Stimulated activated CD4-positive, alpha-beta T cell treated with anti-CD3 and anti-CD28 coated beads, Interleukin-2, amount 100 ng/mL, for 4 hours (primary cell): ENCODE data around the gene IGFLR1.
A peak's percentile ranks its signal among the peaks of the same experiment; 100 is the strongest.
"Not testable (repeated sequence)": the region's sequence is repeated elsewhere in the genome, so short reads cannot be mapped to it uniquely, and the experiment has no call there.

Experiments used
- DNase-seq: peaks from one replicate; pipeline ENCODE4 v3.0.0-alpha.2; 2020; ENCODE audit warnings: low read depth

IGFLR1 gene

DNA sequence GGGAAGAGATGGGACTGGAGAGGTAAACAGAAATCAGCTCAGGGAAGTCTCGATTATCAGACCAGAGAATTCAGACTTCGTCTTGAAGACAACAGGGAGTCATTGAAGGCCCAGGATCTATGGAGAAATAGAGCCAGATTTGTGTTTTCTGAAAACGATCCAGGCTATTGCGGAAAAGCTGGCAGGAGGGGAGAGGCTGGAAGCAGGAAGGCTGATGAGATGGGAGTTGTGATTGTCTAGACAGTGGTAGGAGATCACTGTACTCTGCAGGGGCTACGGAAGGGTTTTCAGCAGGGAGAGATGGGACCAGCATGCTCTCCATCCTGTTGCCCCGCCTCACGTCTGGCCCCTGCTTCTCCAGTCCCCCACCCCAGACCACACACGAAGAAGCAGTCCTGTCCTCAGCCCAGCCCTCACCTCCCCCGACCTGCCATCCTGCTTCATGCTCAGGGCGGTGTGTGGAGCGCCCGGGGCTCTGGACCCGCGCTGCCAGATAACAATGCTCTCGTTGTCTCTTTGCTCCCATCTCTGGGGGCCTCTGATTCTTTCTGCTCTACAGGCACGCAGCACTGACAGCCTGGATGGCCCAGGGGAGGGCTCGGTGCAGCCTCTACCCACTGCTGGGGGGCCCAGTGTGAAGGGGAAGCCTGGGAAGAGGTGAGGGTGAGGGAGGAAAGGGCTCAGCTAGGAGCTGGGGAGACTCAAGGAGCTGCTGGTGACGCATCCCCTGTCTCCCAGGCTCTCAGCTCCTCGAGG is 35.0 kb upstream of the IGFLR1 start:
- DNase-seq: no peak

DNA sequence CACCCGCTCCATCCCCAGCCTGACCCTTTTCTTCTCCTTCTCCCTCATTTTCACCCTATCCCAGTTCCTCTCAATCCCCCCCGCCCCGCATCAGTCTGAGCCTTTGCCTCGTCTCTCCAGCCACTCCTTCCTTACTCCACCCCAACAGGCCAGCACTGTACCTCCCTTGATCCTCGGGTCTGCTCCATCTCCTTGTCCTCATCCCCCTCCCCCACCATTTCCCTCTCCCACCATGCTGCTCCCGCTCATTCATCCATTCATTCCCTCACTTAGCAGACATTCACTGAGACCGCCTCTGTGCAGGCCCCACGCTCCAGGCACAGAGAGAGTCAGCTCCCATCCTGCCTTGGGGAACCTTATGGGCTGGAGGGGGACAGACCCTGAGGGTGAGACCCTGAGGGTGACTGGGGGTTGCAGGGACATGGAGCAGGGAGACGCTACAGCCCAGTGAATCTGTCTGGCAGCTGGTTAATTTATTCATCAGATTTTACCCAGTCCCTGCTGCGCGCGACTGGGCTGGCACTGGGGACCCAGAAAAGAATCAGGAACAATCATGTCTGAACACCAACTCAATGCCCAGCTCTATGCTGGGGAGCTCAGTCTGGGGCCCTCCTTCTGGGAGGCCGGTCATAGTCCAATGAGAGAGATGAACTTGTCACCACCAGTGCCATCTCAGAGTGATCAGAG is 34.0 kb upstream of the IGFLR1 start:
- no peak for DNase-seq

DNA sequence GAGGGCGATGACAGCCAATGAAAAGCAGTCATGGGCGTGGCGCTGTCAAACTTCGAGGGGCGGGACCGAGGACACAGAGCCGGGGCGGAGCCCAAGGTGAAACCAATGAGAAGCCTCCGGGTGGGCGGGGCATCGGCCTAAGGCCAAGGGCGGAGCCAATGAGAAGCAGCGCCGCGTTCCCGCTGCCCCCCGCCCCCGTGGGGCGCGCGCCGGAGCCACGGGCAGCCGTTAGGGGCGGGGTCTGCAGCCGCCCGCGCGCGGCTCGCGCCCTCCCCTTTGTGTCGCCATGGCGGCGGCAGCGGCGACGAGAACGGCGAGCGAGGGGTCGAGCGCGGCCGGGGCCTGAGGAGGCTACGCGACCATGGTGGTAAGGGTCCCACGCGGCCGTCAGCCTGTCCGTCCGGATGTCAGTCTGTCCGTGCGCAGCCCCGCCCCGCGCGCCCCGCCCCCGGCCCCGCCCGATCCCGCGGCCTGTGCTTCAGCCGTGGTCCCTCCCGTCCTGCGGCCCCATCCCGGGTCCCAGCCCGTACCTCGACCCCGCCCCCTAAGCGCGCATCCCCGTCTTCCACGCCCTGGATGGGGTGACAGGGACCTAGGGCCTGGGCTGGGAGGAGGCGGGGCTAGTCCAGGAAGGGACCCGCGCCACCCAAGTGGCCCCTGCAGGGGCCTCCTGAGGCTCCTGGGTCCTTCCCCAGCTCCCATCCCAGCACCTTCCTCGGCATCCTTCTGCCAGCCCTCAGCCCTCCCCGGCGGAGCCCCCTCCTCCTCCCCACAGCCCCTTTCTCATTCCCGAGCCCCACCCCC is 33.2 kb upstream of the IGFLR1 start, which contains the start of gene ARHGAP33:
ARHGAP33 (plus strand) TSS at position 267 of the 804 bp plus-strand sequence; CDS start at position 362, 95 bp downstream.
- peak; percentile 98 for DNase-seq

DNA sequence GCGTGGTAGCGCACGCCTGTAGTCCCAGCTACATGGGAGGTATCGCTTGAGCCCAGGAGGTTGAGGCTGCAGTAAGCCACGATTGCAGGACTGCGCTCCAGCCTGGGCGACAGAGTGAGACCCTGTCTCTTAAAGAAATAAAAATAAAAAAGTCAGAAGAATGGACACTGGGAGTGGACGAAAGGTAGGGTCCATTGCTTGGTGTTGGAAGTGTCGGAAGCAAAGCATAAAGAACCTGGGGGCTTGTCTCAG is 32.7 kb upstream of the IGFLR1 start:
- no peak for DNase-seq

DNA sequence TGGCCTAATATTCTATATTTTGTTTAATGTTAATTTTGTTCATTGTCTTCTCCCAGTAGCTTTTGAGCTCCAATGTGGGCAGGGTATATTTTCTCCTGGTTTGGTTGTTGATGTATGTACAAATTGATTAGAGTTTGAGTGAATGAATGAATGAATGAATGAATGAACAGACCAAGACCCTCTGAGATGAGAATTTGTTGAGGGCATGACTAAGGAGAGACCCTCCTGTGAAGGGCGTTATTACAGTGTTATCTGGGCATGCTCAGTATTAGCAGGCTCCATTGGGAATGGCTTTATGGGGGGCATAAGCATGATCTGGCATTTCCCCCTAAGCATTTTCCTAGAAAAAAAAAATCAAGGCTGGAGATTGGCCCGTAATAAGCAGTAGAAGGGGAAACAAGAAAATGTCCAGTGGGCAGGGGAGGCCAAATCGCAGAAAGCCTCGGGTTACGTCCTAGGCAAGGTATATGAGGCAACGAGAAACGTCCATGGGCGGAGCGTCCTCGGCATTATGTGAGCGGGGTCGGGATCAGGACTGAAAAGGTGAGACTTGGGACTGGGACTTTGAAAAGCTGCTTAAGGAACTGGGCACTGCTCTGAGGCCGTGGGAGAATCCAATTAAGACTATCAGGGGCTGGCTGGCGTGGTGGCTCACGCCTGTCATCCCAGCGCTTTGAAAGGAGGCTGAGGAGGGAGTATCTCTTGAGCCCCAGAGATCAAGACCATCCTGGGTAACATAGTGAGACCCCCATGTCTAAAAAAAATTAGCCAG is 32.2 kb upstream of the IGFLR1 start:
- DNase-seq: no peak

DNA sequence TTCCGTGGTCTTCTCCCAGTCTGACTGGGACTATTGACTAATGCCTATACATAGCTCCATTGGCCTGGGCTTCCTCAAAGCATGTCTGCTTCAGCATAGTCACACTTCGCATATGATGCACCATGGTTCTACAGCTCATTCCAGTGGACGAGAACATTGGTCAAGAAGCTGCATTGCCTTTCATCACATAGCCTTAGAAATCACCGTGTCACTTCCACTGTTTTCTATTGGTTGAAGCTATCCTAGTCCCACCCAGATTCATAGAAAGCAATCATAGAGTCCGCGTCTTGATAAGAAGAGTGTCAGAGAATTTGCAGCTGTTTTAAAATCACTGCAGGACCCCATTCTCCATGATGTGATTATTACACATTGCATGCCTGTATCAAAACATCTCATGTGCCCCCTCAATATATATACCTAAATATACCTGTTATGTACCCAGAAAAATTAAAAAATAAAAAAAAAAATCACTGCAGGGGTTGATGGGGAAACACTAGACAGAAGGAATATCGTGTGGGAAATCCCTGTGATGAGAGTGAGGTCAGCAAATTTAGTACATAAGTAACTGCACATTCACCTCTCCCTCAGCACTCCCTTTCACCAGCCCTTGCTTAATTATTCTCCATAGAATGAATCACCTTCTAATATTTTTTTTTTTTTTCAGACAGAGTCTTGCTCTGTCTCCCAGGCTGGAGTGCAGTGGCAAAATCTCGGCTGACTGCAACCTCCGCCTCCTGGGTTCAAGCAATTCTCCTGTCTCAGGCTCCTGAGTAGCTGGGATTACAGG is 31.0 kb upstream of the IGFLR1 start:
- DNase-seq: no peak

DNA sequence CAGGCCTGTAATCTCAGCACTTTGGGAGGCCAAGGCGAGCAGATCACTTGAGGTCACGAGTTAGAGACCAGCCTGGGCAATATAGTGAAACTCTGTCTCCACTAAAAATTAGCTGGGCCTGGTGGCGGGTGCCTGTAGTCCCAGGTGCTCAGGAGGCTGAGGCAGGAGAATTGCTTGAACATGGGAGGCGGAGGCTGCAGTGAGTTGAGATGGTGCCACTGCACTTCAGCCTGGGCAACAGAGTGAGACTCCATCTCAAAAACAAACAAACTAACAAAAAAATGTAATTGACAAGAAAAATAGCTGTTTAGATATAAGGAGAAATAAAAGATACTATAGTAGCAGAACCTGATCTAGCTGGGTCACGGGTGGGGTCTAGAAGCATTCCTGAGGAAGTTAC is 30.1 kb upstream of the IGFLR1 start:
- not testable (repeated sequence) for DNase-seq

DNA sequence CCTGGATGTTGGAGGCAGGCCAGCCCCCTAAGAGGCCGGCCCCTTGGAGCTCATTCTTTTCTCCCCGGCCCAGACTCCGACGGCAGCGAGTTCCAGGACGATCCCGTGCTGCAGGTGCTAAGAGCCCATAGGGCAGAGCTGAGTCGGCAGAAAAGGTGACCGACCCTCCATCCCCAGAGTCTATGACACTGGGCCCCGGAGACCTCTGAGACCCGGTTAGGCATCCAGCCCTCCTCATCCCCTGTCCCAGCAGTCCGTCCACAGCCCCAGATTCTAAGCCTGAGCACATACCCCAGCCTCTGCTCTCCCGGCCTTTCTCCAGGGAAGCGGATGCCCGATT is 25.8 kb upstream of the IGFLR1 start:
- DNase-seq: no peak

DNA sequence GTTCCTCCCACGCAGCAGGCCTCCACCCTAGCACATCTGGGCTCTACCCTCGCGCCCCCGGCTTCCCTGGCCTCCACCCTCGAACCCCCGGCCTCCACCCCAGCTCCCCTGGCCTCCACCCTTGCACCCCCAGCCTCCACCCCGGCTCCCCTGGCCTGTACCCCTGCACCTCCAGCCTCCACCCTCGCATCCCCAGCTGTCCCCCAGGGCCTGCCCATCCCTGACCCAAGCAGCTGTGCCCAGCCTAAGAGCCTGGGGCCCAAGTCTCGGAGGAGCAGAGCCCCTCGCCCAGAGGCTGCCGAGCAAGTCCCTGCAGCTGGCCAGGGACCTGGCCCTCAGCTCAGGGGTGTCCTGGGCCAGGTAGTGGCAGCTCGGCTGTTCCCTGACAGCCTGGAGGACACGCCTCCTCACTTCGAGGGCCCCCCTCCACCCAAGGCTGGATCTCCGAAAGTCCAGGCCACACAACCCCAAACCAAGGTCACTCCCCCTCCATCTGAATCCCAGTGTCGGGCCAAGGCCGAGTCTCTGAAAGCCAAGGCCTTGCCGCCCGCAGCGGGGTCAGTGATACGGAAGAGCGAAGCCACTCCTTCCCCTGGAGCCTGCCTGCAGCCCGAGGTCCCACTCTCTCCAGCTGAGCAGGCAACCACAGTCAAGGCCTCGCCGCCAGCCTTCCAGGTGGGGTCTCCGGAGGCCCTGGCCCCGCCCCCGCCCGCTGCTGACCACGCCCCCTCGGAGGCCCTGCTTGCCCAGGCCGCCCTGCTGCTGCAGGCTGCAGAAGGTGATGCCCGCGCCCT is 25.2 kb upstream of the IGFLR1 start:
- no peak for DNase-seq

DNA sequence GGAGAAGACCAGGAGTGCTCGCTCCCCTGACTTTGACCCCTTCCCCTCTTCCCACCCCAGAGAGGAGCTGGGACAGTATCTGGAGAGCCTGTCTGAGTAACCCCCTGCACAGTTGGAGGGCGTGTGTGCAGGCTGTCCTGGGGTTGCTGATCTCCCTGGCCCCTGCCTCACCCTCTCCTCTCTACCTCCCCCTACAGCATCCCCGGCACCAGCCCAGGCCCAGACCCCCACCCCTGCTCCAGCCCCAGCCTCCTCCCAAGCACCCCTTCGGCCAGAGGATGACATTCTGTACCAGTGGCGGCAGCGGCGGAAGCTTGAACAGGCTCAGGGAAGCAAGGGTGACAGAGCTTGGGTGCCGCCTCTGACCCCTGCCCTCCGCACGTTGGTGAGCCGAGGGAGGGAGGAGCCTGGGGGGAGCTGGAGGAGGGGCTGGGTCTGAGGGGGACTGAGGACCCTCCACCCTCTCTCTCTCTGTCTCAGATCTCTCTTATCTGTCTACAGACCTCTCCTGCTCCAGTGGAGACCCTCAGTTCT is 24.4 kb upstream of the IGFLR1 start:
- DNase-seq: no peak

DNA sequence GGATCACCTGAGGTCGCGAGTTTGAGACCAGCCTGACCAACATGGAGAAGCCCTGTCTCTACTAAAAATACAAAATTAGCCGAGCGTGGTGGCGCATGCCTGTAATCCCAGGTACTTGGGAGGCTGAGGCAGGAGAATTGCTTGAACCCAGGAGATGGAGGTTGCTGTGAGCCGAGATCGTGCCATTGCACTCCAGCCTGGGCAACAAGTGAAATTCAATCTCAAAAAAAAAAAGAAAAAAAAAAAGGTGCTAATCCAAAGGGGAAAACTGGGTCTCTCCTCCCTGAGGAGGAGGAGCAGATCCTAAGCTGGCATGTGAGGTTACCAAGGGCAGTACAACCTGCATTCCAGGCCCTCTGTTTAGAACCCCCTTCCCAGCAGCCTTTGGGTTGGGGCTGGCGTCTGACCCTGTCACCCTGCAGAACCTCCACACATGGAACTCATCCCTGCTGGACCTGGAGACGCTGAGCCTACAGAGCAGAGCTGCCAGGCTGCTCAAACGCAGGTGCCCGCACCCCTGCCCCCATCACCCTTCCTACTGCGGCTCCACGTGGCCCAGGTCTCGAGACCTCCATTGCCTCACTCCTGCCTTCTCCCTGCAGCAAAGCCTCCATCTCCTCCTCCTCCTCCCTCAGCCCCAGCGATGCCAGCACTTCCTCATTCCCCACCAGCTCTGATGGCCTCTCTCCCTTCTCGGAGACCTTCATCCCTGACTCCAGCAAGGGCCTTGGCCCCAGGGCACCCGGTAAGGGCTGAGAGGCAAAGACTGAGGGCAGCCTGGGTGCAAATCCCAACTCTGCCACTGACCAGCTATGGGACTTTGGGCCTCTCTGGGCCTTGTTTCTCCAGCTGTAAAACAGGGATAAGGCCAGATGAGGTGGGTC is 22.4 kb upstream of the IGFLR1 start:
- DNase-seq: no peak

DNA sequence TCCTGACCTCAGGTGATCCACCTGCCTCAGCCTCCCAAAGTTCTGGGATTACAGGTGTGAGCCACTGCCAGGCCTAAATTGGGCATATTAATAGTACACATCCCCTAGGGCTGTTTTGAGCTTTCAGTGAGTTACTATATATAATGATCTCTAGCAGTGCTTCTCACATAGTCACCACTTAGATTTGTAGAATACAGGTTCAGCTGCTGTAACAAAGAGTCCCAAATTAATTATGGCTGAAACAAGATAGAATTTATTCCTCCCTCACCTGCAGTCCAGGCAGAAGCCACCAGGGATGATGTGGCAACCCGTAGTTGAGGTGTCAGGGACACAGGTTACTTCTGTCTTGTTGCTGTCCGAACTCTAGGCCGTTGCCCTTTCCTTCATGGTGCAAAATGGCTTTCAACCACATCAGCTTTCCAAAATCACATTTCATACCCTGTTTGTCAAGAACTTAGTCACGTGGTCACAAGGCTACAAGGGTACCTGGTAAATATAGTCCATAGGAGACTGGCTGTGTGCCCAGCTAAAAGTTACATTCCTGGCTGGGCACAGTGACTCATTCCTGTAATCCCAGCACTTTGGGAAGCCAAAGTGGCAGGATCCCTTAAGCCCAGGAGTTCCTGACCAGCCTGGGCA is 18.6 kb upstream of the IGFLR1 start:
- DNase-seq: no peak

DNA sequence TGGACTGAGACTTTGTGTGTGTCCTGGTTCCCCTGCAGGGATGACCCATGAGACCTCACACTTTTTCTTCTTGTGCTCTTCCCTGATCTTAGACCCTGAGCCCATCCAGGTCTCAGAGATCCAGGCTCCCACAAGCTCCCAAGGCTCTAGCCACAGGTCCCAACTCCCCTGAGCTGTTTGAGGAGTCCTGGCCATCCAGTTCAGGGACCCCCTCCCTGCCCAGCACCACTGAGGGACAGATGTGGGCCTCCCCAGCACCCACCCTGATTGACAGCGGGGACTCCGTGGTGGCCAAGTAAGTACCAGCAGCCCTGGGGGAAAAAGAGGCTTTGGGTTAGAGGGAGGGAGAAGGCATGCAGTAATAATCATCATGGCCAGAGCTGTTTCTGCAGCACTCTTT is 17.4 kb upstream of the IGFLR1 start:
- no peak for DNase-seq

DNA sequence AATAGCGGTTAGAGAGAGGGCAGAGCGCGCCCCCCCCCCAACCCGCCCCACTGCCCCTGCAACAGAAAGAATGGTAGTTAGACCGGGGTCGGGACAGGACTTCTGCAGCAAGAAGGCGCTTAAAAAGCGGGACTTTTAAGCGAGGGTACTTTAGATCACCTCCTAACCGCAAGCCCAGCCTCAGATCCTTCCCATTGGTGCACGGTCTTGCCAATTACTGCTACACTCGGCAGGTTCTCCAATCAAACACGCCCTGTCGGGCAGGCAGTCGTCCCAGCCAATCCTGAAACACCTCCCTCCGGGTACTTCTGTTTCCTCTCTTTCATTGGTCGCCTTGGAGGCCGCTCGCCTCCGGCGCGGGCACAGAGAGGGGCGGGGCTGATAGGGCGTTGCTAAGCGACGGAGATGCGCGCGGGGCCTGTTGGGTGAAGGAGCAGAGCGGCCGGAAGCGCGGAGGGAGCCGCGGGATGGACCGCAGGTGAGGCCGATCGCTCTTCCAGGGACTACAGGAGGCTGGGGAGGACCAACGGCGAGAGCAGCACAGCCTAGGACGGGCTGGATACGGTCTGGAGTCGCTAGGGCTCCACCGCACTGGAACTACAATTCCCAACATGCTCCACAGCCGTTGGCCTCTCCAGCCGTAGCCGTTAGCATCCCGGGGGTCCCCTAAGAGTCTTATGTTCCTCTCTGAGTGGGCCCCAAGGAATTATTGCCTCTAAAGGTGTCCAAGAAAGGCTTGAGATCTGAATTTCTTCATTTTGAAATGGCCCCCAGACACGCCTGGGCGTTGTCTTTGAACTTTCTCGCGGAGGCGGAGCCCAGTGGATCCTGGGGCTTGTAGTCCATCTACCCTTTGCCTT is 15.7 kb upstream of the IGFLR1 start, which contains the start of gene PROSER3:
PROSER3 (plus strand) TSS at position 428 of the 860 bp plus-strand sequence; CDS start at position 468, 40 bp downstream.
- DNase-seq: peak; percentile 98

DNA sequence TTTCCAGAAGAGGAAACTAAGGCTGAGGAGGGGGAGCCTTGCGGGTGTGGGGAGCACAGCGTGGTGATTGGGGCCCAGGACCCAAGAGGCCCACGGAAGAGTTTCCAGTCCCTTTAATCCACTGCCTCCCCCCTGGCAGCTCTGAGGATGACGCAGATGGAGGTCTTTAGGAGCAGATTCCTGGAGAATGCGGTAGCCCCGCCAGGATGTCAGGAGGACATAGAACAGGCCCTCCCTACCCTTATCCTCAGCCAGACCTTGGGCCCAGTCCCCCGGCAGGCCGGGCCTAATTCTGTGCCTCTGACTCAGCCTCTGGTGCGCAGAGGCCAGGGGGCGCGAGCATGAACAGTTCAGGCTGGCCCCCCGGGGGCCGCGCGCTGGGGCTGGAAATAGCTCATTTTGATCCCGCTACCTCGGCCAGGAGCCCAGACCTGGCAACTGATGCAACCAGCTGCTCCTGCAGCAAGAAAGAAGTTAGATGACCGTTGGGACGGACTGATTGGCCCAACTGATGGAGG is 15.0 kb upstream of the IGFLR1 start:
- DNase-seq: no peak

DNA sequence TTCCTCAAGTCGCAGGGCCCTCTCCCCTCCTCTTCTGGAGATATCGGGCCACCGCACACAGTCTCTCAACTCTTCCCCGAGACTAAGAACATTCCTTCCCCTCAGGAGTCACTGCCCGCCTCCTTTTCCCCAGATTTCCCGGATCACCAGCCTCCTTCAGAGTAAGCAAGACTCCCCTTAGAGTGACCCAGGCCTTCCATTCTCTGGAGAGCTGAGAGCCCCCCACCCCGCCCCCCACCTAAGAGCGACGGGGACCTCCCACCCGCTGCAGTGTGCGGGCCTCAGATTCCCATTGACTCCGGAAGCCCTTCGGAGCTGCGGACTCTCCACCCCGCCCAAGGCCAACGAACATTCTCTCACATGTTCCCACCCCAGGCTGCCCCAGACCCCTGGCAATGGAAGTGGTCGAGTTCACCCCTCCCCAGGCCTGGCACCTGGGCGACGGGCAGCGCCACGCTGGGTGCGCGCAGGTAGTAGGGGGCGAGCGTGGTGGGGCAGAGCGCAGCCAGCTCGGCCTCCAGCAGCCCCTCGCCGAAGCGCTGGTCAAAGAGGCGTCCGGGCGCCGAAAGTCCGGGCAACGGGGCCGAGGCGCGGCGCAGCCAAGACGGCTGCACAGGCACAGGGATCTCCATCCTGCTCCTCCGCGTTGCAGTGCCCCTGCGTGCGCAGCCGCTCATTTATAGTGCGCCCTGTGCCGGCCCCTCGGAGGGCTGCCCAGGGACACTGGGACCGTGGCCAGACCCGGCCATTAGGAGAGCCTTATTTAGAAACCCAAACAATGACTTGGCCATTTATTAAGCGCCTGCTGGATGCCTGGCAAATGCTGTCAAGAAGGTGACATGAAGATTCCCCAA is 14.4 kb upstream of the IGFLR1 start, which contains the start of gene HSPB6:
HSPB6 (minus strand) TSS at position 653 of the 854 bp plus-strand sequence; CDS start at position 632, 21 bp downstream.
- no peak for DNase-seq
